GM18507 (cell line): Measurements from ENCODE around the gene CPEB1.

Experiments used
- DNase-seq: peaks from one replicate; pipeline ENCODE4 v3.0.0; 2011; ENCODE audit warnings: low read depth; ENCODE audit not compliant: insufficient read length; ENCODE audit errors: extremely low spot score
- FAIRE-seq: peaks from 2 replicates; lab custom pipeline; 2011; peaks lifted over from hg19 to GRCh38; lab: Jason Lieb, UNC

Gene CPEB1

DNA sequence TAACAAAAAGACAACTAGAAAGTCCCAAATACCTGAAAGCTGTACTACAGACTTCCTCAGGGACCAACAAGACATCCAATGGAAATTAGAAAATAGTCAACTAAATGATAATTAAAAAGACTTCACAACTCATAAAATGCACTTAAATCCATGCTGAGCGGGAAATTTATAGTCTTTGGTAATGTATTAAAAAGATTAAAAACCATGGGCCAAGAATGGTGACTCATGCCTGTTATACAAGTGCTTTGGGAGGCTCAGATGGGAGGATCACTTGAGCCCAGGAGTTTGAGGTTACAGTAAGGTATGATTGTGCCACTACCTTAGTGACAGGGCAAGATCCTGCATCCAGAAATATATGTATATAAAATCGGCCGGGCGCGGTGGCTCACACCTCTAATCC is 45.0 kb downstream of the CPEB1 start:
- DNase-seq, result no peak
- no peak for FAIRE-seq

DNA sequence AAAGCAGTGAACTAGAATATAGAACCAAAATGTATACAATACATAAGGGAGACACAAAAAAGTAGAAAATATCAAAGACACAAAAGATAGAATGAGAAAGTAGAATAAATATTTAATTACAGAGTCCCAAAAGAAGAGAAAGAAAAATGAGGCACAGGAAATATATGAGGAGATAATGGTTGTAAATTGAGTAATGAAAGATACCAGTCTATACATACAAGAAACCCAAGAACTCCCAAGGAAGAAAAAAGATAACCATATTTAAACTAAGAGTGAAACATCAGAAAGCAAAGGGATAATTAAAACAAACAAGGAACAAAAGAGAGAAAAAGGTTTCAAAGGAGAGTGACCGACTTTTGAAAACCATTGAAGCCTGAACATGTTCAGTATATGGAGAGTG is 47.3 kb downstream of the CPEB1 start:
- no peak for FAIRE-seq
- no peak for DNase-seq

DNA sequence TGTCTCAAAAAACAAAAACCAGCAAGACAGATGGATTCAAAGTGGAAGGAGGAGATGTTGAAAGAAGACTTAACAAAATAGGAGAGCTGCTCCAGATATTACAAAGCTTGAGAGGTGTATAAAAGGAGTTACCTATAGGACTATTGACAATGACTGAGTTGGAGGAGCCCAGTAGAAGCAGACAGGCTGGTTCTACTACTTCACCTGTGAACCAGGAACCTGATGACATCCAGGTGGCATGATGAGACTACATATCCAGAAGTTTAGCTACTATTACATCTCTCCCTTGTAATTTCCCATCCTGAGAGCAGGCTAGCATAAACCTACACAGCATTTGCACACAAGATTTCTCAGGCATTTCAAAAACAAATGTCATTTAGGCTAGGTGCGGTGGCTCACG is 49.3 kb downstream of the CPEB1 start:
- DNase-seq (no peak), FAIRE-seq (no peak)

DNA sequence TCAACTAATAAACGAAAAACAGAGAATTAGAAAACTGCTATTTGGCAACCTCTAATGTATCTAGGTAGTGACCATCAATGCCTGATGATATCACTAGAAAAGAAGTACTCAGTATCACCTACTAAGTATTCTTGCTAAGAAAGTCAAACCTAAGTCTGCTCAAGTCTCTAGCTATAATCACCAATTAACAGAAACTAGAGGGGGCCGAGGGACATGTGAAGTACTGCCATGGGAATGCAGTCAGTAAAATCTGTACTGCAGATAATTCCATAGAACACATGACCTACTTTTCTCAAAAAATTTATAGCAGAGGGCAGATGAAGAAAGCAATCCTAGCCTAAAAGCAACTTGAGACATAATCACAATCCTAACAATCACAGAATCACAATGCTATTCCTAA is 51.4 kb downstream of the CPEB1 start:
- no peak for FAIRE-seq

DNA sequence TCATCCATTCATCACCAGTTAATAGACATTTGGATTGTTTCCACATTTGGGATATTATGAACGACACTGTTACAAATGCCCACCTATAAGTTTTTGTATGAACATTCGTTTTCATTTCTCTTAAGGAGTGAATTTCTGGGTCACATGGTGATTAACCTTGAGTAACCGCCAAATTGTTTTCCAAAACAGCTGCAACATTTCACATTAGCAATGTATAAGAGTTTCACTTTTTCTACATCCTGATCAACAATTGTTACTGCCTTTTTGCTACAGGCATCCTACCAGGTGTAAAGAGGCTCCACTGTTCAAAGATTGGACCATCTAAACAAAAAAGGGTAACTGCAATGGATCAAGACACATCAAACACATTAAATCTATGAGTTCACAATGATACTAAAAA is 52.0 kb downstream of the CPEB1 start:
- DNase-seq (no peak), FAIRE-seq (no peak)

More for the DNA sequence above, 51.4 kb downstream of the CPEB1 start:
- DNase-seq, result no peak

DNA sequence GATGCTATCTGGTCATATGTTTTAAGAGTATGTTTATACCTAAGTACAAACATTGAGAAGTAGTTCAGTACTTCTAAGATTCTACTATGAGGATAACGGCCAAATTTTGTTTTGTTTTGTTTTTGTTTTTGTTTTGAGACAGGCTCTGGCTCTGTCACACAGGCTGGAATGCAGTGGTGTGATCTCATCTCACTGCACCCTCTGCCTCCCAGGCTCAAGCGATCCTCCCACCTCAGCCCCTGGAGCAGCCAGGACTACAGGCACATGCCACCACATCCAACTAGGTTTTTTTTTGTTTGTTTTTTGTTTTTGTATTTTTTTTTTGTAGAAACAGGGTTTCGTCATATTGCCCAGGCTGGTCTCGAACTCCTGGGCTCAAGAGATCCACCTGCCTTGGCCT is 59.4 kb downstream of the CPEB1 start:
- FAIRE-seq, result no peak
- no peak for DNase-seq

DNA sequence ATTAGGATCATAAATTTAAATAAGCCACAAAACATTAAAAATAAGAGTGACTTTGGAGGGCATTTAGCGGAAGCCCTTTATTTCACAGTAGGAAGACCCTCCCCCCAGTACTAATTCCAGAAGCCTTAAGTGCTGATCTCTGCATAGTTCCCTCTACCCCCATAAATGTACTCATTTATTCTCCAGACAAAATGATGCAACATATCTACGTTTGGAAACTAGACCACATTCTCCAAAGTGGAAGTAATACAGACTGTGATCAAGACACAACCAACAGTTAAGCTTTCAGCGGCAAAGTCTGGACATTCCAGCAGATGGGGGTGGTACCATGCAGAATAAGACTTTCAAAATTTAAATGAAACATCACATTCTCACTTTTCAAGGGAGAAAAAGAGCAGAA is 62.1 kb downstream of the CPEB1 start:
- FAIRE-seq, result no peak
- no peak for DNase-seq

DNA sequence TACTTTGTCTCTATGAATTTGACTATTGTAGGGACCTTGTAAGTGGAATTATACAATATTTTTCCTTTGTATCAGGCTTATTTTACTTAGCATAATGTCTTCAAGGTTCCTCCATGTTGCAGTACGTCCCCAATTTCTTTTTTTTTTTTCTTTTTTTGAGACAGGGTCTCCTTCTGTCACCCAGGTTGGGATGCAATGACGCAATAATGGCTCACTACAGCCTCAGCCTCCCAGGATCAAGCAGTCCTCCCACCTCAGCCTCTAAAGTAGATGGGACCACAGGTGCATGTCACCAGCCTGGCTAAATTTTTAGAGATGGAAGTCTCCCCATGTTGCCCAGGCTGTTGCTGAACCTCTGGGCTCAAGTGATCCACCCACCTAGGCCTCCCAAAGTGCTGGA is 66.5 kb downstream of the CPEB1 start:
- no peak for DNase-seq
- no peak for FAIRE-seq

DNA sequence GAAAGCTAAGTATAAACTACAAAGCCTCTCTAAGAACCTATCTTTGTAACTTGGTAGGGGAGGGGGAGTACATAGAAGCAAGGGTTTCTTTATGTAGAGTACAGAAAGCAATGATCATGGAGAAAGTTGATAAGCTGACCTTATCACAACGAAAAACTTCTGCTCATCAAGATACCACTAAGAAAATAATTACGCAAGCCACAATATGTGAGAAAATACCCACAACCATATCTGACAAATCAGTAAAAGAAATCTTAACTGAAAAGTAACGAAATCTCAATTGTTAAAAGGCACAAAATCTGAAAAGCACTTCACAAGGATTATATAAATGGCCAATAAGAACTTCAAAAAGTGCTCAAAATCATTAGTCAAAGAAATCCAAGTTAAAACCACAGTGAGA is 71.8 kb downstream of the CPEB1 start:
- DNase-seq, result no peak
- FAIRE-seq, result no peak

DNA sequence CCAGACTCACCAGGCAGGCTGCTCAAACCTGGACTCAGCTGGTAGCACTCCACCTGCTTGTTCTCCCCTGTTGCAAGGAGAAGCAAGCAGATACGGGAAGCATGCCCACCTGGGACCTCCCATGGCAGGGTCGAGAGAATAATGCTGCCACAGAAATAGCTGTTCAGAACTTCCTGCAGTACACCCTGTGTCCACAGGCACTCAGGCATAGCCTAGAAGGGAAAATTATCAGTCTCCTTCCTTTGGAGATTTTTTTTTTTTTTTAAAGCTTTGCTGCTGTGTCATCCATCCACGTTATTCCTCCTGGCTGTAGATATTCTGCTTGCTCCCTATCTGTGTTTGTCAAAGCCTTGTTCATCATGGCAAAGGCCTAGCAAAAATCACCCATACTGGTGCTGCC is 74.2 kb downstream of the CPEB1 start:
- FAIRE-seq (no peak), DNase-seq (no peak)

DNA sequence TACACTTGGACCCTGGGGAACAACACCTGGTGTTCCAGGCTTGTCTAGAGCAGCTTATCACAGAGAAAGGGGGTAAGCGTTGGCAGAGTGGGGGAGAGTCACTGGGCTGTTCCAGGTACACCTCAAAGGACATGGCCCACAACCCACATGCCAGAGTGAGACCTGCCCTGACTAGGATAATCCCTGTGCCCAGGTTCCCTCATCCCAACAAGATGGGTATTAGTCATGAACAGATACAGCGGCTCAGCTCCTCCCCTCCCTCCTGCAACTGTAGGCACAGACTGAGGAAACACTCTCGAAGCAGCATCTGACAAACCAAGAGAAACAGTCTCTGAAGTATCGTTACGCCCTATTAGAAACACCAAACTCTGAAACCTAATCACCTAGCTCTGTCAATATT is 74.9 kb downstream of the CPEB1 start:
- DNase-seq, result no peak
- no peak for FAIRE-seq

DNA sequence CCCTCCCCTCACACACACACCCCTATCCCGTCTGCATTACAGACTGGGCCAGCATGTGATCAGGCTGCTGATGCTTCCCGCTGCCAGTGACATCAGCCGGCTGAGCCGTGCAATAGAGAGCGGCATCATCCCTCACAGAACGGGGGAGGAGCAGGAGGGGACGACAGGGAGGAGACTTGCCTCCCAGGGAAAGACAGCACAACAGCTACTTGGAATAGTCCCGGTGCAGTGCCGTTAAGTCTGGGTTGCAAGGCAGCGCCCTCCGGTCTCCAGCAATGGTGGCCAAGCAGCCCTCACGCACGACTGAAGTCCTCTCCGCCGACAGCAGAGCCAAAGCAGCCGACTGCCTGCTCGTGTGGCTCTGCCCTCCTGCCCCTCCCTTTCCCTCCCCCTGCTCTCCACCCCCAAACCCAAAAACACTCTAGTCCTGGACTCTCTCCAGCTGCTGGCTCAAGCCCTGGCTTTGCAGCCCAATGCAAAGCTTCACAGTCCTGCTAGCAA is 75.4 kb downstream of the CPEB1 start:
- DNase-seq (no peak), FAIRE-seq (no peak)

DNA sequence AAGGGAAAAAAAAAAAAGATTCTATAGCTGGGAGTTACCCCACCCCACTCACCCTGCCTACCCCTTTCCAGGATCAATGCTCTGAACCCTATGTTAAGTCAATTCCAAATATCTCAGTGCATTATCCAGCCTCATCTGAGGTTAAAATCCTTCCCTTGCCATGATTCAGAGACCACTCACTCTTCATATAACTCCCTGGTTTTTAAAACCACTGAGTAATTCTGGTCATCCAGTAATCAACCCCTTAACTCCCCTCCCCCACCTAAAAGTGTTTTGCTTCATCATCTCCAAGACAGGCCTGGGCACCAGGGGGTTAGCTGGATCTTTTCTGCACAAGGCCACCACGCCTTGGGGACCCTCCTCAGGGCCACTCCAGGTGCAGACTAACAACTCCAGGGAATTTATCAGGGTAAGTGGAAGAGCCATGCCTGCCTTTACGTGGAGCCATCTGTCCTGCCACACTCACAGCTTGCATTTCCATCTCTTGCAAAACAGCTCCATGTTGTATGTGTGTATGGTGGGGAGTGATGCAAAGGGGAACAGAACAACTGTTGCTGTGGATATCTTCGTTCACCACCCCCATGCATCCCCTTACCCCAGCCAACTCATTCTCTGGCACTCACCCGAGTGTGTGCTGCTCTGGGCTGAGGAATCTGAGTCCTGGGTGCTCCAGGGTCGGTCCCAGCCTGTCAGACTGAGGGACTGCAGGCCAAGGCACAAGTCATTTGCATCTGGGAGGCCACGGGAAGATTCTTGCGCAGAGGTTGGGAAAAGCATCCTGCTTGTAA is 76.2 kb downstream of the CPEB1 start:
- no peak for DNase-seq
- FAIRE-seq, result no peak

DNA sequence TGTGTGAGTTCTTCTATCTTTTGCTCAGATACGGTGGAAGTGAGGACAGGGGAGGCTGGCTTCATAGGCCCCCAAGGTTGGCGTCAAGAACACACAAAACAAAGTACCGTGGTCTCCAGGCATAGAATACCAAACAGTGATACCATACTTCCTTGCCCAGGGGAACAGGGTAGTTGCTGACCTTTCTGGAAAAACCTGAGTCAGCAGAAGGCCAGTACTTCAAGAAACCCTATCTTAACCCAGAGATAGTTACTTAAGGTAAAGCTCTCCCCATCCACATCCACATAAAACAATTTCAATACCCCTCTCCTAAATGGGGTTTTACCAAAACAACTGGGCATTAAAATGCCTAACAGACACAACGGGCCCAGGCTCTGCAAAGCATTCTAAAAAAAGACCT is 77.3 kb downstream of the CPEB1 start:
- no peak for FAIRE-seq
- no peak for DNase-seq

DNA sequence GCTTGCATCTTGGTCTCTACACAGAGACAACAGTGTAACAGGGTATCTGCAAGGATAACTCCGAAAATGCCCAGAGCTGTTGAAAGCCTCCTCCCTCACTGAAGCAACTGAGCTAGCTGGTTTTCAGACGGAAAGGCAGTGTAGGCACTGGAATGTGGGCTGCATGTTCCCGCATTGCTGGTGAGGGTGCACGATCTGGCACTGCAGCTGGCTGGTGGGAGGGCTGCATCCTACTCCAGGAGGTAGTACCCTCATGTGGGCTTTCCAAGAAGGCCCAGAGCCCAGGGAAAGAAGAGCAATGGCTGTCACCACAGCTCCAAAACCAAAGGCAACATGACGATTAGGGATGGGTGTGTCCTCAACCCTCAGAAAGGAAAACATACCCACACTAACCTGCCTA is 78.2 kb downstream of the CPEB1 start:
- DNase-seq (no peak), FAIRE-seq (no peak)

DNA sequence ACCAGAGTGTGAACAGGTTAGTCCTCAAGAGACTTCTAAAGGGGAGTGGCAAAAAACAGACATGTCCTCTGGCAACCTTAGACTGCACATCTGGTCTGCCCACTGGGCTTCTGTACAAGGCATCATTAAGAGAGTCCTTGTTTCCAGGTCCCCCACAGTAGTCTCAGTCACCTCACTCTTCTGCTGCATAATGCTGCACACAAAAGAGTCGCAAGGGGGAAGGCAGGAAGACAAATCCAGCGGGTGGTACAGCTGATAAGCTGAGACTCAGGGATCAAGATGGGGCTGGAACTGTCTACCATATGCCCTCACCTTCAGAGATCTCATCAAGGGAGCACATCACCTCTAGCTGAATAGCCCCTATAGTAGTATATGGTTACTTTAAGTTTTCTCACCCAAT is 79.5 kb downstream of the CPEB1 start:
- FAIRE-seq (no peak), DNase-seq (no peak)

DNA sequence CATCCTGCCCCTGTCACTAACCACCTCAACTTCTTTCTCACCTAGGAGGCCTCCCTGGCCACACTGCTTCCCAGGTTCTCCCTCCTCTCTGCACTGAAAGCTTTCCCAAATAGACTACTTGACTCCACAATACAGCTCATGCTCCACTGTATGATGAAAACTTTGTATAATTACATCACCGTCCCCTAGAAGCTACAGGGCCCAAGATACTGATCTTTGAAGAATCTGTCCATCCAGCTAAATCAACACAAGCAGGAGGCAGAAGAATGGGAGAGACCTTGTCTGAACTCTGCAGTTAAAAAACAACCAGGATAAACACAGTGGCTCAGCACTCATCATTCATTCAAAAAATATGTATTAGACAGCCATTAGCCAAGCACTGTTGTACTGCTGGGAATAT is 80.5 kb downstream of the CPEB1 start:
- no peak for FAIRE-seq
- DNase-seq, result no peak

DNA sequence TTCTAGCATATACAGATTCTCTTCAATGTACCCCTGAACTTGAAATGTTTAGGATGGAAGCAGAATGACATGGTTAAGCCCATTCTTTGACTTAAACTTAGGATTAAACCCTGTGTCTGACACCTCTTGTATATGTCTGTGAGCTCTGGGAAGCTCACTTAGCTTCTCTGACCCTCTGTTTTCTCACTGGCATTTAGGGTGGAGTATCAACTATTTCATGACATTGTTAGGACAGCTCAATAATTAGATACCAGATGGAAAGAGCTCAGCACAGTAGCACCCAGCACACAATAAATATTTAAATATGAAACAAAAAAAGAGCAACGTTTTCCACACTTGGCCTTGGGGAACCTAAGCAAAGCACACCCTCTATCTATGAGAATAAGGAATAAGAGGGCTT is 88.7 kb downstream of the CPEB1 start:
- DNase-seq, result no peak
- FAIRE-seq, result no peak

DNA sequence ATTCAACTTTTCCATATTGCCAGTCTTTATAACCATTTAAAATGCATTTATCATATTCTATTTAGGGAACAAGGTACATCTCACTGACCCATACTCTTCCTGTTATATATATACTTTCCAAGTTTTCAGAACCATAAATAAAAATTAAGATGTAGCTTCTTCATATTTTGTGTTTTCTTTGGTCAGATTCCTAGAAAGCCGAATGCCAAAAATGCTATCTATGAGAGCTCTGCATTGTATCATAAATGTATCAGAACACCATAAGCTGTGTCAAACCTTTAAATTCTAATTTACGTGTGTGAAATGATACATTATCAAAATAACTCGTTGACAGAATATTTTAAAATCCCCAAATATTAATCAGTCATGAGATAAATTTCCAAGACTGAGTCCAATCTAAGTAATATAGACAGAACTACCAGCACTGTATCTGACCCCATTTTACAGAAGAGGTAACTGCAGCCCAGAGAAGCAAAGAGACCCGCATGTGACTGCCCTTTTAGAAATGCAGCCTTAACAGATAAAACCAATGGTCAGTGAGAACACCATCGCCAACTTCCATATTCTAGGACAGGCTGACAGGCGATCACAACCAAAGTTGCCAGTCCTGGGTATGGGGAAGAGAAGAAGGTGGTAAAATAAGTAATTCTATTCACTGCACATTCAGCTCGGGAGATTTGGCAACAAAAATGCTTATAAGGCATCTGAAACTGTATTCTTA is 90.7 kb downstream of the CPEB1 start:
- FAIRE-seq, result no peak
- no peak for DNase-seq

DNA sequence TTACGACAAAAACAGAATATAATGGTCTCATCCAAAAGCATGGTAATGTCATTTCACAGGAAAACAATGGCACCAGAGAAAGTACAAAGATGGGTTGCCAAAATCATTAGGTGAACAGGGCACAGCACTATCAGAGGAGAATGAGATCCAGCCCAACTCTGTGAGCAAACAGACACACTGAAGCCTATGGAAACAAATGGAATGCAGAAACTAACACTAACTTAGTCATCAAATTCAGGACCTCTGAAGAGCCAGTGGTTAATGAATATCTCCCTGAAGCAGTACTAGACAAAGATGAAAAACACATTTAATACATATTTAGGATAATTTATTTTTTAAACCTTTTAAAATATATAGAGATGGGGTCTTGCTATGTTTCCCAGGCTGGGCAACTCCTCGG is 92.3 kb downstream of the CPEB1 start:
- FAIRE-seq, result no peak

DNA sequence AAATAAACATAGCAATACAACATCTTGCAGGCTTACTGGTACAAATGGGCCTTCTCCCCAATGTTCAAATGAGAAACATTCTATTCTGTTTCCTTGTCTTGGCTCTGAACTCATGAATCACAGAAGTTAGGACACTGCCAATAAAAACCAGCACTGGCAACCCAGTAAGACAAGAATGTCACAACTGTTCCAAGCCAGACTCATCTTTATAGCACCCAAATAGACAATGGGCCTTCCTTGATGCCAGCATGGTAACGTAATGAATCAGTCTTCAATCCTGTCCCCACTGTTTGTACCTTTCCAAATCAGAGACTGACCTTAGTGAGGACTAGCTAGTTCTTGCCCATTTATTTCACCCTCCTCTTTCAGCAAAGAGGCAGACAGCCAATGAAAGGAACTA is 92.8 kb downstream of the CPEB1 start:
- no peak for FAIRE-seq
- no peak for DNase-seq

More for the DNA sequence above, 92.3 kb downstream of the CPEB1 start:
- no peak for DNase-seq
